GM06990 (cell line): Measurements from ENCODE around the gene ZRANB1.

Experiments used
- DNase-seq: peaks from one replicate; pipeline ENCODE4 v3.0.0-alpha.2; 2011; ENCODE audit not compliant: insufficient read length; ENCODE audit errors: extremely low read depth
- H3K27me3 ChIP-seq: replicated peaks from 2 replicates; pipeline ENCODE4 v1.6.0; 2011; ENCODE audit warnings: low read length; ENCODE audit not compliant: control insufficient read depth, insufficient read depth
- H3K36me3 ChIP-seq: 2 replicates; pipeline ENCODE4 v1.5.1; 2011; ENCODE audit warnings: low read length; ENCODE audit not compliant: control insufficient read depth, insufficient read depth
- H3K4me3 ChIP-seq: replicated peaks from 2 replicates; pipeline ENCODE4 v1.5.1; 2011; ENCODE audit warnings: low read depth, mild to moderate bottlenecking, control low read depth, low read length
- TF ChIP-seq, protein P1 (sequence below): IDR thresholded peaks from 2 replicates; pipeline ENCODE4 v1.5.1; 2011; ENCODE audit warnings: low read length, control low read depth, mild to moderate bottlenecking, inconsistent platforms; ENCODE audit not compliant: insufficient read depth, poor library complexity, severe bottlenecking

The ZRANB1 gene

DNA sequence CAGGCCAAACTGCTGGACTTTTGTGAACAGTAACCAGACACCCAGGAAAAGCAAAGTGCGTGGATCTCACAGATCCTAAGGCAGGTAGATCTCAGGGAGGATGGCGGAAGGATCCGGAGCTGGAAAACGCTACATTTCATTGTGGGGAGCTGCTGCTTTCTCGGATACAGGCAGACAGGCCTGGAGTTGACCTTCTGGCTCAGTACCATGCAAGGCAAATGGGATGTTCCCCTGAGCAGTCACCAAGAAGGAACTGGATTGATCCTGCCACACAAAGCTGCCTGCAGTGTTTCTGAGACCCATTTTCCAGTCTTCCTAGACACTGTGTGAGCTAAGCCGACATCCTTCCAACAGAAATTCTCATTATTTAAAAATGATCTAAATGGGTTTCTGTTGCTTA lies 65.5 kb downstream of the ZRANB1 start:
- Histone ChIP-seq H3K4me3 (no peak overlapping the region), H3K27me3 (no peaks in the 10 kb centered on the region; the same call in none of the 2 replicates), H3K36me3 (no peaks in the 10 kb centered on the region)
- no peak for DNase-seq
- TF ChIP-seq, protein P1, sequence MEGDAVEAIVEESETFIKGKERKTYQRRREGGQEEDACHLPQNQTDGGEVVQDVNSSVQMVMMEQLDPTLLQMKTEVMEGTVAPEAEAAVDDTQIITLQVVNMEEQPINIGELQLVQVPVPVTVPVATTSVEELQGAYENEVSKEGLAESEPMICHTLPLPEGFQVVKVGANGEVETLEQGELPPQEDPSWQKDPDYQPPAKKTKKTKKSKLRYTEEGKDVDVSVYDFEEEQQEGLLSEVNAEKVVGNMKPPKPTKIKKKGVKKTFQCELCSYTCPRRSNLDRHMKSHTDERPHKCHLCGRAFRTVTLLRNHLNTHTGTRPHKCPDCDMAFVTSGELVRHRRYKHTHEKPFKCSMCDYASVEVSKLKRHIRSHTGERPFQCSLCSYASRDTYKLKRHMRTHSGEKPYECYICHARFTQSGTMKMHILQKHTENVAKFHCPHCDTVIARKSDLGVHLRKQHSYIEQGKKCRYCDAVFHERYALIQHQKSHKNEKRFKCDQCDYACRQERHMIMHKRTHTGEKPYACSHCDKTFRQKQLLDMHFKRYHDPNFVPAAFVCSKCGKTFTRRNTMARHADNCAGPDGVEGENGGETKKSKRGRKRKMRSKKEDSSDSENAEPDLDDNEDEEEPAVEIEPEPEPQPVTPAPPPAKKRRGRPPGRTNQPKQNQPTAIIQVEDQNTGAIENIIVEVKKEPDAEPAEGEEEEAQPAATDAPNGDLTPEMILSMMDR = no peak

DNA sequence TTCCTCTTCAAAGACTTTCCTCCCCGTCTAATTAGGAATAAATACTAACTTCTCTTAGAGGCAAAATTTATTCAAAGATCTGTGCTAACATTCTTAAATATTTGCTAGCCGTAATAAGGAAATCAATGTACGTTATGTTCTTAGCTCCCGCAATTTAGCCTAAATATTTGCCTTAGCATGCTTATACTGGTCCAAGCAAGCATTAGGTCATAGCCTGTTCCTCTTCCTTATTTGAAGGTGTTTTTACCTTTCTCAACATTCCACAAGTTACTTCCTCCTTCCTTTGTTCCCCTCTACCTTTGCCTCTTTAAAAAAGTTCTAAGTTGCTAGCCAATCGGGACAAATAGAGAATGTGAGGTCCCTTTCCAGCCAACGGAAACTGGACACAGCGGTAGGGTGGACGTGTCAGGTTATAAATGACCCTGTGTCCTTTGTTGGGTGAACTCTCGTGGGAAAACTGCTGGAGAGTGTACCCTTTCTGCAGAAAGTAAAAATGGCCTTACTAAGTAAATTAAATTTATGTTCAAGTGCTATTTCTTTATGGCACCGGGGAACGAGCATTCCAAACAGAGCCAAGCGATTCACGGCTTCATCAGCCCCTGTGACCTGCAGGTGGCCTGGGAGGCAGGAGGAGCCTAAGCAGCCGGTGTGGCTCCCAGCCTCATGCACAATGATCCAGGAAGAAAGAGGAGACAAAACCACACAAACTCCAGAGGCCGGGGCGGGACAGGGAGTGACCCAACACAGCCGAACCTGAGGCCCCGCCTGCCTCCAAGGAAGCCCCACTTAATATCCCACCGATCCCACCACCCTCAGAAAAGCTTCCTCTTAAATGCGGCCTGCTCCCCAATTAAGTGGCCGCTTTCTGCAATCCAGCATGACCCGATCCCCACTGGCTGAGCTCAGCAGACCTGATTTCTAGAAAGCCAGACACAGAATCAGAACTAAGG lies 67.0 kb downstream of the ZRANB1 start:
- DNase-seq = no peak
- Histone ChIP-seq H3K4me3 (no peak overlapping the region), H3K27me3 (no peaks in the 10 kb centered on the region; the same call in none of the 2 replicates), H3K36me3 (no peaks in the 10 kb centered on the region)
- TF ChIP-seq, protein P1 = no peak

DNA sequence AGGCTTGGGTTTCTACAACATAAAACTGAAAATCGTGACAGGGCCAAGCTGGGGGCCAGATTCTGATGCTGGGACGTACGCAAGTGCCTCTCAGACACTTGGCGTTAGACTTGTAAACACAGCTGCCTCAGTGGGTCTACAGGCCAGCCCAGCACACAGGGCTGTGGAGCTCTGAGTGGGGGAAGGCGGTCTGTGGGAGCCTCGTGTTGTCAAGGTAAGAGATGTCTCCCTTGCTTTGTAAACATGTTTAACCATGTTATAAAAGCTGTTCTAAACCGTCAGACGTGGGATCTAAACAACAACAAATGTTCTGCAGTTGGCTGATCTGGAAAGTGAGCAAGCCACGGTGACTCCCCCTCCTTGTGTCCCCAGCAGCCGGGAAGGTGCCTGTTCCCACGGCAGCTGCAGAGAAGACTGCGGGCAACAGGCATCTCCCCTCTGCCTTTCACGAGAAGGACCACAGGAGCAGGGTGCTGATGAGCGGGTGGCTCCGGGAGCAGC lies 67.8 kb downstream of the ZRANB1 start:
- TF ChIP-seq, protein P1 = no peak
- no peak for DNase-seq
- Histone ChIP-seq H3K4me3 (no peak overlapping the region), H3K36me3 (no peaks in the 10 kb centered on the region), H3K27me3 (peaks cover 3% of the 10 kb centered on the region)

DNA sequence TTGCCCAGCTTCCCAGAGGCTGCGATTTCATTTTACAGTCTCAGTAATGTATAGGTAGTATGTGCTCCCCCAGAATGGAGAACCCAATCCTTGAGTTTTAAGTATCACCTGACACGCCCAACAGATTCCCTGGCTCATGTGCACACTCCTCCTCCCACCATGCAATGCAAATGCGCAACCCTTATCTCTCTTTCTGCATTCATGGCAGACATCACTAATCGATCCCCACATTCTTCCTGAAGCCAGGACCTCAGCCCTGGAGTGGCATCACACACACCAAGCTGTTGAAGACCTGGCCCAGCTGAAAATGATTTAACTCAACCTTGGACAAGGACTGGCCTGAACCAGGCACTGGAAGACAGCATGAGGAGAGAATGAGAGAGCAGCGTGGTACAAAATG lies 68.4 kb downstream of the ZRANB1 start:
- no peak for DNase-seq

DNA sequence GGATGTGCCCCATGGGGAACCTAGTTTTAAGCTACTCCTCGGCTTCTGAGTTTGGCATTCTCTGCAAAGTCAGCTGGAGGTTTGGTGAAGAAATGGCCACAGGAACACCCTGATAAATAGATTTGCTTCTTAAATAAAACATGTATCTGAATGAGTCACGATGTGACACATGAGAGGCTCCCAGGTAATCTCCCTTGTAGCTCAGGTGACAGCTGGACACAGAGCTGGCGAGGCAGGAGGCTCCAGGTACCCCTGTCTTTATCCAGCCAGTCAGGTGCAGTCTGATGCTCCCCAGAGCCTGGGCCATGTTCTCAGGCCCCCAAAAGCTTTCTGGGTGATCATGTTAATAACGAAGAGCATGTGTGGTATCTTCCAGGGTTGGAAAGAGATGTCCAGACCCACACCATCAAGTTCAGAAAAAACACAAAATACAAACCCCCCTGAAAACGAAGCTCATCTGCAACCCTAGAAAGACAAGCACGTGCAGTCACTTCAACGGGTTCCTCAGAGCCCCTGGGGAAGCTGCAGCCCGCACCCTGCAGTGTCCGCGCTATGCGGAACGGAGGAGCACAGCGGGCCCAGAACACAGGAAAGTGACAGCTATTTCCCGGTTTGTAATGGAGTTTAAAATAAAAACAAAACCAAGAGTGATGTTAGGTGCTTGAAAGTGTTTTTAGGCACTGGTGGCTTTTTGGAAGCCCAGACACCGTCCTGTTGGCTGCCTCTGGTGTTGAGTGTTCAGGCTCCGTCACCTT lies 69.4 kb downstream of the ZRANB1 start:
- H3K27me3 ChIP-seq = peaks cover 3% of the 10 kb centered on the region
- TF ChIP-seq, protein P1 = no peak
- DNase-seq = no peak
- H3K36me3 ChIP-seq = no peaks in the 10 kb centered on the region
- no peak overlapping the region for H3K4me3 ChIP-seq

More for the DNA sequence above, 68.4 kb downstream of the ZRANB1 start:
- peaks cover 3% of the 10 kb centered on the region for H3K27me3 ChIP-seq
- TF ChIP-seq, protein P1 = no peak
- no peaks in the 10 kb centered on the region for H3K36me3 ChIP-seq
- H3K4me3 ChIP-seq = no peak overlapping the region
